Stimulated activated CD8-positive, alpha-beta memory T cell treated with anti-CD3 and anti-CD28 coated beads, Interleukin-15, amount 100 ng/mL, for 4 hours (primary cell): Measurements from ENCODE around the gene UBTF.
"Not testable (repeated sequence)": the region's sequence is repeated elsewhere in the genome, so short reads cannot be mapped to it uniquely, and the experiment has no call there.

Source experiments
- DNase-seq, 2 donors: peaks; one replicate each; pipeline ENCODE4 v3.0.0-alpha.2; 2020; ENCODE audit warnings: low read depth in 2 of 2

UBTF gene

GRCh38 chr17:44247876-44248736, 28.6 kb upstream of the UBTF start:
- no peak for DNase-seq

- no peak for DNase-seq
These were observed 28.0 kb upstream of the UBTF start for GRCh38 chr17:44247440-44247841.

- no peak for DNase-seq
These were observed 21.7 kb upstream of the UBTF start for GRCh38 chr17:44241106-44241624.

GRCh38 chr17:44237886-44238285, 18.4 kb upstream of the UBTF start:
- DNase-seq: not testable (repeated sequence)

- no peak for DNase-seq
These were observed 17.0 kb upstream of the UBTF start for GRCh38 chr17:44236444-44236991.

GRCh38 chr17:44235583-44235936, 16.1 kb upstream of the UBTF start:
- no peak for DNase-seq

GRCh38 chr17:44233582-44233981, 14.1 kb upstream of the UBTF start:
- no peak for DNase-seq

- no peak for DNase-seq
These were observed 12.6 kb upstream of the UBTF start for GRCh38 chr17:44232061-44232460.

GRCh38 chr17:44230140-44230539, 10.7 kb upstream of the UBTF start:
- no peak for DNase-seq

GRCh38 chr17:44229090-44229489, 9.6 kb upstream of the UBTF start:
- DNase-seq: no peak

- DNase-seq: no peak
These were observed 4.1 kb upstream of the UBTF start for GRCh38 chr17:44223541-44224071.

- DNase-seq: no peak
These were observed 2.8 kb upstream of the UBTF start for GRCh38 chr17:44222112-44222869.

GRCh38 chr17:44221862-44222111, 2.3 kb upstream of the UBTF start:
- no peak for DNase-seq

- no peak for DNase-seq
These were observed 1.8 kb upstream of the UBTF start for GRCh38 chr17:44221084-44221861.

GRCh38 chr17:44220213-44221083, 973 bp upstream of the UBTF start:
- peak in 1 of 2 donors; percentile 40 for DNase-seq

GRCh38 chr17:44219108-44219615, 313 bp downstream of the UBTF start:
- DNase-seq: peak in 1 of 2 donors; percentile 56

GRCh38 chr17:44218344-44219107, 949 bp downstream of the UBTF start:
- peak; percentile 72 to 80 for DNase-seq

GRCh38 chr17:44217738-44218343, 1.6 kb downstream of the UBTF start:
- DNase-seq: no peak

GRCh38 chr17:44216694-44217093, 2.8 kb downstream of the UBTF start:
- DNase-seq: no peak
